ENCODE results near the gene FOXP1.
"Not testable (repeated sequence)": the region's sequence is repeated elsewhere in the genome, so short reads cannot be mapped to it uniquely, and the experiment has no call there.

The FOXP1 gene

DNA sequence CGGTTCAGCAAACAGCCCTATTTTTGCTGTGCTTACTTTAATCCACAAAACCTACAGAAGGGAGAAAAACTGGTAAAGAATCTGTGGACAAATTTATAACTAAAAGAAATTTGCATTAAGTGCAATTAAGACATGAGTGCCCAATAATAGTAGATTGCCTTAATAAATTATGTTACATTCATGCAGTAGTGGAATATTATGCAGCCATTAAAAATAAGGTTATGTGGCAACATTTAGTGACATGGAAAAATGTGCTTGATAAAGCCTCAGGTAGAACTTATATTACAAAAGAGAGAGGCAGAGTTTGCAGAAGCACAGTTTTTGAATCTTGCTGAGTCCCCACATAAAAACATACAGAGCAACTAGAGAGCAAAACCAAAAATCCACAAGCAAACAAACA, 253.0 kb downstream of the FOXP1 start:
- DNase-seq (ENCODE audit: low spot score): no peak

DNA sequence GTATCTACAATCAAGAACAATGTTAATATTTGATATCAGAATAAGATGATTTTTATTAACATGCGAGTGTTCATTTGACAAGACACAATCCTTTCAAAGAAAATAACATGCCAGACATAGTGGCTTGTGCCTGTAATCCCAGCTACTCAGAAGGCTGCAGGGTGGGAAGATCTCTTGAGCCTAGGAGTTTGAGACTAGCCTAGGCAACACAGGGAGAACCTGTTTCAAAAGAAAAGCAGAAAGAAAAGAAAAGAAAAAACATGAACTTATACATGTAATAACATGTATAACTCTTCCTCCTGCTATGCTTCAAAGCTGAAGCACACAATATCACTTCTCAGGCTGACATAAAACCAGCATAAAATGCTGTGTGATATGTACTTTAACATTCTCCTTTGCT, 253.7 kb downstream of the FOXP1 start:
- DNase-seq (ENCODE audit: low spot score): no peak

DNA sequence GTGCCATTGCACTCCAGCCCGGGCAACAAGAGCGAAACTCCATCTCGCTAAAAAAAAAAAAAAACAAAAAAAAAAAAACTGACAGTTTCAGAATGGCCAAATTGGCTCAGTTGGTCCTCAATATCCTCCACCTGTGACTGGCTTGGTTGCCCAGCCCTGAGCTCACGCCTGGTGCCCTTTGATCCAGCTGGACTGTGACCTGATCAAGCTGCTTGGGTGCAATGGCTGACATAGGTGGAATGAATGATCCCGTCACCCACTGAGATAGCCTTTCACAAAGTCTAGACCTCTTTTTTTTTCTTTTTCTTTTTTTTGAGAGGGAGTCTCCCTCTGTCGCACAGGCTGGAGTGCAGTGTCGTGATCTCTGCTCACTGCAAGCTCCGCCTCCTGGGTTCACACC, 254.6 kb downstream of the FOXP1 start:
- DNase-seq (ENCODE audit: low spot score): no peak

DNA sequence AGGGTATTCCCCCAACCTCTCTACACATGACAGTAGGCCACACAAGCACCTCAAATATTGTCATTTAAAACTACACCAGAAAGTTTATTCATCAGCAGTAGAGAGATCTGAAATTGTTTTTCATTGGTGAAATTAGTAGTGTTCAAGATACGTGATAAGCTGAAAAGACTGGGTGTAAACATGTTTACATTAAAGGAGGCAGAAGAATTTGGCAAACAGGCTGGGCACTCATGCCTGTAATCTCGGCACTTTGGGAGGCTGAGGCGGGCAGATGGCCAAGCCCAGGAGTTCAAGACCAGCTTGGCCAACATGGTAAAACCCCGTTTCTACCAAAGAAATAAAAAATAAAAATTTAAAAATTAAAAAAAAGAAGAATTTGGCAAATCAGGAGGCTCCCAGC, 255.6 kb downstream of the FOXP1 start:
- DNase-seq (ENCODE audit: low spot score): no peak

DNA sequence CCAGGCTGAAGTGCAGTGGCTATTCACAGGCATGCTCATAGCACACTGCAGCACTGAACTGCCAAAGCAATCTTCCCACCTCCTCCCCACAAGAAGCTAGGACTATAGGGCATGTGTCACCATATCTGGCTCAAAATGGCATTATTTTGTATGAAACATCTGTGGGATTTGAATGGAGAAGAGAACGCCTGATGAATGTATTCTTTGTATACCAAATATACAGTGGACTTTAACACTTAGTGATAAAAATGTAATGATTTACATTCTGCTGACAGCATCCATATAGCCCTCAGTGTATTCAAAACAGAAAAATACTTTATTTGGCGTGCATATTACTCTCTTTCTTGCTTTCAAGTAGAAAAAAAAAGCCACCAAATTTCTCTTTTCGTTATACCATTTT, 257.8 kb downstream of the FOXP1 start:
- DNase-seq (ENCODE audit: low spot score): no peak

DNA sequence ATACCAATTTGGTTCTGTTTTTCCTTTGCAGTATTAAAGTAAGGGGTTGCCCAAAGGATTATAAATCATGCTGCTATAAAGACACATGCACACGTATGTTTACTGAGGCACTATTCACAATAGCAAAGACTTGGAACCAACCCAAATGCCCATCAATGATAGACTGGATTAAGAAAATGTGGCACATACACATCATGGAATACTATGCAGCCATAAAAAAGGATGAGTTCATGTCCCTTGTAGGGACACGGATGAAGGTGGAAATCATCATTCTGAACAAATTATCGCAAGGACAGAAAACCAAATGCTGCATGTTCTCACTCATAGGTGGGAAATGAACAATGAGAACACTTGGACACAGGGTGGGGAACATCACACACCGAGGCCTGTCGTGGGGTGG, 259.3 kb downstream of the FOXP1 start:
- not testable (repeated sequence) for DNase-seq (ENCODE audit: low spot score)

DNA sequence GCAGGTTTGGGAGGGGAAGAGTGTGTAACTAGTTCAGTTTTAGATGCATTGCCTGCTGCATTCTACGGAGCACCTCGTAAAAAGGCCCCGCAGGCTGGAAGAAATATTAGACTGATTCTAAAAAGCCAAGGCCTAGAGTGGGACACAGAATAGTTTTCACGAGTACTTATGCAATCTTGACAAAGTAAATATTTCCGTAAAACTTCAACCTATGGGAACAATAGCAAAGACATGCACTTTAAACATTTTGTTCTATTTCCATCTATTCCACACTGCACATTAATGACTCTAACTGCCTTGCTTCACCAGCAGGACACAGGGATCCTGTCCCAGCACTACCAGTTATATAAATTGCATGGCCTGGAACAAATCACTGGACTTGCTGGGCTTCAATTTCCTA, 260.0 kb downstream of the FOXP1 start:
- DNase-seq (ENCODE audit: low spot score): no peak

DNA sequence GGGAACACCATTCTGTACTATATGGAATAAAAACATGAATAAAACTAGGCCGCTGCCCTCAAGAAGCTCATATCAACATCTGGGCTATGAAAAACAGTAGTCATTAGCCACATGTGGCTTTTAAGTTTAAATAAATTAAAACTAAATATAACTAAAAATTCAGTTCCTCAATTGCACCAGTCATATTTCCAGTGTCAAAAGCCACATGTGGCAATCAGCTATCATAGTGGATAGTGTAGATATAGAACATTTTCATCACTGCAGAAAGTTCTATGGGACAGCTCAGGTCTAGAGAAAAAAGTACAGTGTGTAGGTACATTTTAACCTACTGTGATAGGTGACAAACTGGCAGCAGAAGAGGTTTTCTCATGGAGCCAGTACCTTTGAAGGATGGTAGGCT, 261.4 kb downstream of the FOXP1 start:
- no peak for DNase-seq (ENCODE audit: low spot score)

DNA sequence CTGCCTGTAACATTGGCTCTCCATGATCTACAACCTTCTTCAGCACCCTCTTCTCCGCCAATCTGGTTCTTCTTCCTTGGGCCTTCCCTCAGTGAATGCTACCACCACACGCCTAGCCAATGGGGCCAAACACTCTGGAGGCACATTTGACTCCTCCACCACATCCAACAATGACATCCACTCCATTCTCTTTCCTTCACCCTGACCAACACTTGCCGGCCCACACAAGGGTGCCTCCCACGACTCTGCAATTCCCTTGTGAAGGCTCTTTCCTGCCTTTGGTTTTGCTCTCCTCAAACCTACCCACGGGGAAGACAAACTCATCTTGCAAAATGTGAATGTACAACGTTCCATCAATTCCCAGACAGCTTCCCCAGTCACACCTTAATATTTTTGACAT, 263.8 kb downstream of the FOXP1 start:
- DNase-seq (ENCODE audit: low spot score): no peak

DNA sequence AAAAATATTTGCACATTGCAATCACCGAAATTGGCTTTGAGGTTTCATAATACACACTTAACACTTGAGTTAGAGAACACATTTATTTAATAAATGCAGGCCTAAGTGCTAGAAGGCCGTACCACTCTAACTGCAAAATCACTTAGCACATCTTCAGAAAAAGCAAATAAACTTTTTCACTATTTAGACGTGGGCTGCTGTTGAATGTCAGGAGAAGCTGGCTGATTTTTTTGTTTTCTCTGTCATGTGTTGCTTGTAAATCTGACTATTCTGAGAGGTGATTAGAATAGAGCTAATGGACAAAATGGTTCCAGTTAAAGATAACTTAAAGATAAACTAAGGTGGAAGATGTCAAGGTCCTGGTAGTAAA, 265.1 kb downstream of the FOXP1 start:
- no peak for DNase-seq (ENCODE audit: low spot score)

DNA sequence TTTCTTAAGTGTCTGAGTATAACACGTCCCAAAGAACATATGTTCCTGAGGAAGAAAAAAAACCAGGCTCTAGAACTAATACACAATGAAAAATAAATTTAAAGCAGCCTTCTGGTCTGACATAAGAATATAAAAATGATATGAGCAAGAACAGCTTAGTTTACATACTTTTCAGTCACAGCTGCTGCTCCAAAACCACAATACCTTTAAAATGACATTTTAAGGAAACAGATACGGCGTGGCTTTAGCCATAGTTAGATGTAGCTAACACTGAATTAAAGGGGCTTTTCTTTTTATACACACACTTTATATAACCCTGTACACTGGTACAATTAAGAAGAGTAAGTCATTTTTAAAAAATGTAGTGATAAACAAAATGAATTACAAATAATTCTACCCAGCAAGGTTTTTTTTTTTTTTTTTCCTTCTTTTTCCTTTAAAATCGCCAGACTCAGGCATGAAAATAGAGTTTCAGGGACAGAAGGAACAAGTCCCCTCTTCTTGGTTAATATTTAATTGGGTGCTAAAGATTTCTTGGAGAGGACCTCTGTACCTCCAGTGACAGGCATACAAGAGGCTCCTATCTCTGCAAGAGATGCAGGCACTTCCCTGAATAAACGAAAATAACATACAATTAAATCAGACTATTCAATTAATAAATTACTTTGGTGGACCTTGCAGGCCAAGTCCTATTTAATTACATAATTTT, 265.6 kb downstream of the FOXP1 start:
- DNase-seq (ENCODE audit: low spot score): no peak

DNA sequence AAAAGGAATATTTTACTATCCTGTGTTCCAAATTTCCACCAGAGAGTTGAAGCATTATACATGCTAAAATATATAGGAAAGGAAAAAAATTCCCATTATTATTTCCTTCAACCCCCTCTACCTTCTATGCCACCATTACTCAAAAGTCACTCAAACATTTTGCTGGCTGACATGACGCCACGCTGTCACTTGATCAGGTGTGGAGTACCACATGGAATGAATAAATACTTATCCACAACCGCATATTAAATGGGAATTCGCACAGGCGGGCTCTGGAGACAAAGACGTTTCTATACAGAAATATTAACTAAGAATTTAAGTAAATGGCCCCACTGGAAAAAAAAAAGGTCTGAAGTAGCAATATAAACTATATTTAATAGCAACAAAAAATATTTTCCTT, 266.4 kb downstream of the FOXP1 start:
- DNase-seq (ENCODE audit: low spot score): no peak

DNA sequence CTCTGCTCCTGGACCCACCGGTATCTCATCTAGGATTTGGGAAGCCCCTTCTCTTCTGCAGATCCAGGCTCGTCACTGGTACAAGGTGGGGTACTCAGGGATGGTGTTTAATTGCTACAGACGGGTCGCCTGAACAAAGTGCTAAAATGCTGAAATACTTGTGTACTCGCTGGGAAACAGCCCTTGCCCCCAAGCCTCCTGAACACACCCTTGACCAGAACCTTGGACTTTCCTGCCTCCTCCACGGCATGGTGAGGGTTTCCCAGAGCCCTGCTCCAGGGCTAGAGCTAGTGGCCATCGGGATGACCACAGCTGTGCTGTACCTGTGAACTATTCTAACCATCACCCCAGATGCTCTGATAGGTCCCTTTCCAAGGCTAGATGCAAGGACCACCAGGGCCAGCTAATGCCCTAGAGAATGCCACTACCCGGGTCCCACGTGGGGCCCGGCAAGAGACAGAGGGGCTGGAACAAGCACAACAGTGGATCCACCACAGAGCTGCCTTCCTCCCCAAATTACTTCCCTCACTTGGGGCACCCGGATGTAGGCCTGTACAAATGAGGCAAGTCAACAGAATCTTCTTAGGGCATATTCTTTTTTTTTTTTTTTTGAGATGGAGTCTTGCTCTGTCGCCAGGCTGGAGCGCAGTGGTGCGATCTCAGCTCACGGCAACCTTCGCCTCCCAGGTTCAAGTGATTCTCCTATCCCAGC, 267.3 kb downstream of the FOXP1 start:
- DNase-seq (ENCODE audit: low spot score): no peak

DNA sequence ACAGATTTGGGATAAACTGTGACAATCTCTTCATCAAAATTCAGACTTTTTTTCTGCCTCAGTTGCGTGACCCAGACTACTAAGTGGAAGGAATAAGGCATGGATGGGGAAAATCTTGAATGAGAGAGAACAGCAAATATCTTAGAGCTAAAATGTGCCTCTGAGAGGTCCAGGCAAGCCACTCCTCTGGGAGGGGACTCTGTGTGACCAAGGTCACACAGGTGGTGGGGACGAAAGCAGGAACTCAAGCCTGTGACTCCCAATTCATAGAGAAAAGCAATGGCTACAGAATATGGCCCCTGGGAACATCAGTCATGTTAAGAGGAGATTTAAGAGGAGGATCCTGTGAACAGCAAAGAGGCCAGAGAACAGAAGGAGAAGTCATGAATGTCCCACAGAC, 268.1 kb downstream of the FOXP1 start:
- no peak for DNase-seq (ENCODE audit: low spot score)

DNA sequence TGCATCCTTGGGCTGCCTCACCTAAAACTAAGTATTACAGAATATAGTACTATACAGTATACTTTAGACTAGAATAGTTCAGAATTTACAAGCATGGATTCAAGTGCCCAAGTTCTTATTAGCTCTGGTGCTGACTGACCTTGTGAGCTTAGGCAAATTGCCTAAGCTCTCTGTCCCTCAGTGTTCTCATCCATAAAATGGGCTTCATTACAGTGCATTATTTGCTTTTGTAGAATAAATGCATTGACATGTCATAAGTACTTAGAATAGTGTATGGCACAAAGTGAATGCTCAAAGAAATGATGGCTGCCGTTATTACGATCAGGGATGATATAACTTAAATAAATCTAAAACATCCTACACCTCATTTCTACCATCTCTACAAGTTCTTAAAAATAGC, 269.7 kb downstream of the FOXP1 start:
- DNase-seq (ENCODE audit: low spot score): no peak

DNA sequence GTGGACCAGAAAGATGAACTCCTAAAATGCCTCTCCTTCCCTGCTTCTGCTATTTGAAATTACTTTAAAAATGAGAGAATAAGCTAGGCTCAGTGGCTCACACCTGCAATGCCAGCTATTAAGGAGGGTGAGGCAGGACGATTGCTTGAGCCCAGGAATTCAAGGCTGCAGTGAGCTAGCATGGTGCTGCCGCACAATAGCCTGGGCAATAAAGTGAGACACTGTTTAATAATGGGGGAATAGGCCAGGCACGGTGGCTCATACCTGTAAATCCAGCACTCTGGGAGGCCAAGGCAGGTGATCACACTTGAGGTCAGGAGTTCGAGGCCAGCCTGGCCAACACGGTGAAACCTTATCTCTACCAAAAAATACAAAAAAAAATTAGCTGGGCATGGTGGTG, 271.1 kb downstream of the FOXP1 start:
- no peak for DNase-seq (ENCODE audit: low spot score)

DNA sequence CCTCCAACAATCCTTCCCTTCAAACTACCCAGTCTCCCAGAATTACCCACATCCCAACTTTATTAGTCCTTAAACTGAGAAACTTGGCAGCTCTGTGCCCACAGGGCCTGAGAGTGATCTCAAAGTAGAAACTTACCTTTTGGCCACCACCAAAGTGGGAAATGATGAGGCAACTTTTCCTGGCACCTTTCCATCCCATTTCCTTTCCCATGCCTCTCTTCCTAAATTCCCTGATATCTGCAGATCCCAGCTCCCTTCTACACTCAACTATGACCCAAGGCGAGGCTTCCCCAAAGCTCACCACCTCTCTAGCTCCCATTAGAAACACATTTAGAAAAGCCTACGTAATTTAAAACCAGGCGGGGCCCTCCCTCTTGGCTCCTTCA, 271.9 kb downstream of the FOXP1 start:
- no peak for DNase-seq (ENCODE audit: low spot score)

DNA sequence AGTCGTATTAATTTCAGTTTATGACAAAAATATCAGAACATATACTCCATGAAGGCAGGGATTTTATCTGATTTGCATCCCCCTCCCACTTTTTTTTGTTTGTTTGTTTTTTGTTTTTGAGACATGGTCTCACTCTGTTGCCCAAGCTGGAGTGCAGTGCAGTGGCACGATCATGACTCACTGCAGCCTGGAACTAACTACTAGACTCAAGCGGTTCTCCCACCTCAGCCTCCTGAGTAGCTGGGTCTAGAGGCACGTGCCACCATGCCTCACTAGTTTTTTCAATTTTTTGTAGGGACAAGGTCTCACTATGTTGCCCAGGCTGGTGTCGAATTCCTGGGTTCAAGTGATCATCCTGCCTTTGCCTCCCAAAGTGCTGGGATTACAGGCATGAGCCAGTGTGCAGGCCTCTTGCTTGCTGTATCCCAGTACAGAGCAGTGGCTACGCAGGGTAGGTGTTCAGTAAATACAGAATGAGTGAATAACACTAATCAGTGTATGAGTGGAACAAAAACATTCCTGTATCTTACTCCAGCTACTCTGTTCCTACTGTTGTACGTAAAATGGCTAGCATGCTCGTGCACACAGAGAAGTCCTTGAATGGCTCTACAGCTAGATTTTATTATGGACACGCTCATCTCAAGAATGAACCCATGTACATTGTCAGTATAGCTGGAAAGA, 272.4 kb downstream of the FOXP1 start:
- no peak for DNase-seq (ENCODE audit: low spot score)

DNA sequence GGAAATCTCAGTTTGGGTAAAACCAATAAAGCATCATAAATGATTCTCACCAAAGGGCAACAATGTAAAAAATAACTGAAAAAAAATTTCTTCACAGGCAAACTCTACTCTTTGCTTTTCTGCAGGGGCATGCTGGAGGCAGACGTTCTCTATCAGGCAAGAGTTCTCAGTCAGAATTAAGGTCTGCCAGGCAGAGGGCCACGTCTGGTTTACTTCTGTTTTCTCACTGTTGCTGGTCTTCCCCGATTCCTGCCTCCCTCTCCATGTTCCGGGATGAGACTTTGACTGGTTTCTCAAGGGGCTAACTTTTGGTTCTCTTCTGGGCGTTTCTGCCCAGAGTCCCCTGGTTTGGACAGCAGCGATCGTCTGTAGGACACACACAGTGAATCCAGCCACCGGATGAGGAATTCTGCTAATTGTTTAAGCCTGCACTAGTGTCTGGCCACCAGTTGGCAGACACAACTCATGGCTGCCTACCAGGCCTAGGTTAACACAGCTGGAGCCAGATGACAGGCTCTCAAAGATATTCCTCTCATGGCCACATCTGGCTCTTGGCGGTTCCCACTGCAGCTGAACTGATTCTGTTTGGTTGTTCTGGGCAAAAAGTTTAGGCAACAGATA, 273.1 kb downstream of the FOXP1 start:
- no peak for DNase-seq (ENCODE audit: low spot score)

DNA sequence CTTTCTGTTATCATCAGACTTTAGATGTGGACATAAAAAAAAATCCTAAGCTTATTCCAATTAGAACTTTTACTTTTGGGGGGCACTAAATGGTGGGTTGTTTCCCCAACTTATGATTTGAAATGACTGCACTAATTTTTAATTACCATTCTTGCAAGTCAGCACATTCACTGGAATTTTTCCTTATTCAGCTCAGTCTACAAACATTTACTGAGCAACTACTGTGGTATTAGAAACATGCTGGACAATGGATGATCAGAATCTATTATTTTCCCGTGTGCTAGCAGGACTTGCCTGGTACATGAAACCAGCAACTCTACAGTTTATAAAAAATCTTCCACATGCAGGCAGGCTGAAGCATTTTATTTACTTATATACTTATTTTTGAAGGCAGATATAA, 273.6 kb downstream of the FOXP1 start:
- no peak for DNase-seq (ENCODE audit: low spot score)

DNA sequence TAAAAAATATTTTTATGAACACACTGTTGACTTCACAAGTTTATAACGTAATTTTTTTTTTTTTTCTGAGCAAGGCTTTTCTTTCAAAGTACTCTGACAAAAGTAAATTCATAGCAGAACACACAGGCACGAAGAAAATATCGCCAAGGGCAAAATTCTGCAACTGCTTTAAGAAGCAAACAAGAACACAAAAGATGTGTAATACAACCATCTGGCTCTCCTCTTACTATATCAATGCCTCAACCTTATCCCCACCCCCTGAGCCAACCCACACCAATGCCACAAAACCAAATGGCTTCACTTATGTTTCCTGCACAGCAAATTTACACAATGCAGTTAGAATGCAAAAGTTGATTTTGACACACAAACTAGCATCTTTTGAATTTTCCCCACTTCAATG, 274.2 kb downstream of the FOXP1 start:
- DNase-seq (ENCODE audit: low spot score): no peak

DNA sequence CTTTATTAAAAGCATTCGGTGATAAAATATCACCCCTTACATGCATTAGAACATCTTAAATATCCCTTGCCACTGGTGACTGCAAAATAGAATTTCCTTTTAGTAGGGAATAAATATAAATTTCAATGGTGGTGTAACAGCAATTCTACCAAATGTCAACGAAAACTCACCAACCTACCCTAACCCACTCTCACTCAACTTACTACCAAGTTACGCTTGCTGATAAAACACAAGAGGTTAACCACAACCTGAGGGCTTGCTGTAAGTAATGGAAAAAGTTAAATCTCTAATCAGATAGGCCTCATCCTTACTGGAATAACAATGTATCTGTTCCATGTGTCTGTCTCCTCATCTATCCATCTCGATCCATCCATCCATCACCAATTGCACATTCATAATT, 274.7 kb downstream of the FOXP1 start:
- no peak for DNase-seq (ENCODE audit: low spot score)
